ENCODE measurements around the gene DDTL.

Gene DDTL

GRCh38 chr22:24007253-24008021, 40.7 kb downstream of the DDTL start:
- DNase-seq, result no peak

GRCh38 chr22:24008022-24008283, 41.3 kb downstream of the DDTL start:
- DNase-seq, result no peak

- DNase-seq, result no peak
These were observed 41.9 kb downstream of the DDTL start for GRCh38 chr22:24008381-24009226.

GRCh38 chr22:24009227-24010017, 42.7 kb downstream of the DDTL start:
- DNase-seq, result no peak

GRCh38 chr22:24010018-24010391, 43.3 kb downstream of the DDTL start:
- DNase-seq, result no peak

- no peak for DNase-seq
These were observed 45.0 kb downstream of the DDTL start for GRCh38 chr22:24011735-24012068.

GRCh38 chr22:24016156-24016555, 49.5 kb downstream of the DDTL start:
- DNase-seq, result no peak

- no peak for DNase-seq
These were observed 54.6 kb downstream of the DDTL start for GRCh38 chr22:24021304-24021703.
